ENCODE results near the gene S1PR4. TPM values are rescaled to one million over a fixed set of nuclear protein-coding genes. Genes with fewer than 3 reads are reported as not detected.
"Not testable (repeated sequence)": the region's sequence is repeated elsewhere in the genome, so short reads cannot be mapped to it uniquely, and the experiment has no call there.

S1PR4 gene
- total RNA-seq, 1 donor from 2014 or later = 0.41 TPM

- FAIRE-seq = no peak
- DNase-seq (ENCODE audit: low spot score in 2 of 2) = no peak
Observed at GRCh38 chr19:3176715-3177501, 1.7 kb upstream of the S1PR4 start.

- FAIRE-seq (no peak), DNase-seq (ENCODE audit: low spot score in 2 of 2) (no peak)
Observed at GRCh38 chr19:3178973-3179738, 587 bp downstream of the S1PR4 start.

DNA sequence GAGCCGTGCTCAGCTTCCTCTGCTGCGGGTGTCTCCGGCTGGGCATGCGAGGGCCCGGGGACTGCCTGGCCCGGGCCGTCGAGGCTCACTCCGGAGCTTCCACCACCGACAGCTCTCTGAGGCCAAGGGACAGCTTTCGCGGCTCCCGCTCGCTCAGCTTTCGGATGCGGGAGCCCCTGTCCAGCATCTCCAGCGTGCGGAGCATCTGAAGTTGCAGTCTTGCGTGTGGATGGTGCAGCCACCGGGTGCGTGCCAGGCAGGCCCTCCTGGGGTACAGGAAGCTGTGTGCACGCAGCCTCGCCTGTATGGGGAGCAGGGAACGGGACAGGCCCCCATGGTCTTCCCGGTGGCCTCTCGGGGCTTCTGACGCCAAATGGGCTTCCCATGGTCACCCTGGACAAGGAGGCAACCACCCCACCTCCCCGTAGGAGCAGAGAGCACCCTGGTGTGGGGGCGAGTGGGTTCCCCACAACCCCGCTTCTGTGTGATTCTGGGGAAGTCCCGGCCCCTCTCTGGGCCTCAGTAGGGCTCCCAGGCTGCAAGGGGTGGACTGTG, 1.2 kb downstream of the S1PR4 start:
- no peak for DNase-seq (ENCODE audit: low spot score in 2 of 2)
- FAIRE-seq = no peak

DNA sequence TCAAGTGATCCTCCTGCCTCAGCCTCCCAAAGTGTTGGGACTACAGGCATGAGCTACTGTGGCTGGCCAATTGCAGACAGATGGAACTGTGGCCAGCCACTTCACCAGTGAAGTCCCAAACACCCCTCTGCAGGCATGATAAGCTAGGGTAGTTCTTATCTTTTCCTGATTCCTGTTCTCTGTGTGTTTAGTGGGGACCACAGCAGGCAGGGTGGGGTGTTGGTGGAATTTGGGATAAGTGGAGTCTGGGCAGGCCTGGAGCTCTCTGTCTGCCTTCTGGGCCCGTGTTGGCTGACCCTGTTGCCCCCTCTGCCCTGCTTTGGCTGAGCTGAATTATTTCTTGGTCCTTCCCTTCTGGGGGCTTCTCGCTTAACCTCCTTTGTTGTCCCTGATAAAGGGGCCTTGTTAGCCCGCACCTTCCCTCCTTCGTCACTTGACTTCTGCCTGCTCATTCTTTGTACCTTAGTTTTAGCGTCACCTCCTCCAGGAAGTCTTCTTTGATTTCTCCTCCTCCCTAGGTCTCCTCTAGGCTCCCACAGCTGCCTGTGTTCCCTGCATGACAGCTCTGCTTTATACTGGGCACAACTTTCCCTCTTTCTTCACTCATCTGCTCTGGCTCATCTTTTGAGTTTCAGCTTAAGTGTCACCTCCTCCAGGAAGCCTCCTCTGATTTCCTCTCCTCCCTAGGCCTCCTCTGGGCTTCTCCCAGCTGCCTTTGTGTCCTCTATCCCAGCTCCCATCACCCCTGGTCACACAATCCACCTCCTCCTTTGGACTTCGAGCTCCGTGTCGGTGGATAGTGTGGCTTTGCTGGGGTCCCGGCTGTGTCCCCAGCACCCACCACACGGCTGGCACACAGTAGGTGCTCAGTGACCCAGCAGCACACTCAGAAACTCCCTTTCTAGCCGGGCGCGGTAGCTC, 5.4 kb downstream of the S1PR4 start:
- DNase-seq (ENCODE audit: low spot score in 2 of 2) = no peak
- FAIRE-seq = no peak

GRCh38 chr19:3184847-3185460, 6.4 kb downstream of the S1PR4 start:
- no peak for FAIRE-seq
- DNase-seq (ENCODE audit: low spot score in 2 of 2) = no peak

GRCh38 chr19:3185461-3186159, 7.0 kb downstream of the S1PR4 start, which contains the start of gene NCLN:
NCLN (plus strand) TSS chr19:3185930; CDS start chr19:3186031, 101 bp downstream.
- FAIRE-seq (peak; percentile 30), DNase-seq (ENCODE audit: low spot score in 2 of 2) (peak; percentile 93 to 96)

DNA sequence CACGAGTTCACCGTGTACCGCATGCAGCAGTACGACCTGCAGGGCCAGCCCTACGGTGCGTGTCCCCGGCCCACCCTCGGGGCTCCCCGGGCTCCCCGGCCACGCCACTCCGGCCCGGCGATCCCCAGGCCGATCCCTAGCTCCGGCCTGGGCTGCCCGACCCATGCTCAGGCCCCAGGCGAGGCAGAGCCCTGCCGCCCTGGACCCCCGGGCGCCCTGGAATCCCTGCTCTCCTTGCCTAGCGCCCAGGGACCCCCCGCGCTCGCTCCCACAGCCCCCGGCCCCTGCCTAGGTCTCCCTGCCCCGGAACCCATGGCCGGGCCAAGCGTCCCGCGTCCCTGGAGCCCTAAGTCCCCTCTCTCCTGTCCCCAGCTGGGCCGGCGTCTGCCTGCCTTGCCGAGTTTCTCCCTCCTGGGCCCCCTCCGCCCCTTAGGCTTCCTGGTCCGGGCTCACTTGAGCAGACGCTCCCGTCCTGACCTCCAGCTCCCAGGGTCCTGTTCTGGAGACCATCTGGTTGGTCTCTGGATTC, 7.7 kb downstream of the S1PR4 start:
- FAIRE-seq = no peak
- DNase-seq (ENCODE audit: low spot score in 2 of 2) = no peak

DNA sequence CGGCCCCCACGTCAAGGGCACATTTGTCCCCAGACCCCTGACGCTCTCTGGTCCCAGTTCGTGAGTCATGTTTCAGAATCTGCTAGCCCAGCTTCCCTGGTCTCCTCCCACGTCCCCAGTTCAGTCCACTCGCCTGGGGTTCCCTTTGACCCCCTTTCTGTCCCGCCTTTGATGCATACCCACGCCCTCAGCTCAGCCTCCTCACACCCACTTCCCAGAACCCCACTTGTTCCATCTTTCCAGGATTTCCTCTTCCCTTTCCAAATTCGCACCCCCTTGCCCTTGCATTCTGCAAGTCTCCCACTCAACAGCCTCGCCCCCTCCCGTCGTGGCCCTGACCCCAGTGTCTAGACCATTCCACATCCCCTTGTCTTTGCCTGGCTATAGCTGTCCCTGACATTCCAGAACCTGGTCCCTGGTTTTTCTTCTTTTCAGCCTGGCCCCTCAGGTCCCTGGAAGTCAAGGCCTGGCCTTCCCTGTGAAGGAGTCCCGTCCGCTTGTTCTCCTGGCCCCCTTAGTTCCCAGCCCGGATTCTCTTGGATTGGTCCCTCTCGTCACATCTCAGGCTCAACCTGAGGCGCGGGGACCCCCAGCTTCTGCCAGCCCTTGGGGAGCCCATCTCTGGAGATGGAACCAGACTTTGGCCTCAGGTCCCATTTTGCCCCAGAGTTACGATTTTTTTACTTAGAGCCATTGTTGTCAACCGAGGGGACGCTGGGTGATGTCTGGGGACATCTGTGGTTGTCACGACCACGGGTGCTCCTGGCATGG, 8.5 kb downstream of the S1PR4 start:
- DNase-seq (ENCODE audit: low spot score in 2 of 2) = no peak
- FAIRE-seq = no peak

- DNase-seq (ENCODE audit: low spot score in 2 of 2) = no peak
- no peak for FAIRE-seq
Observed at GRCh38 chr19:3187662-3188511, 9.3 kb downstream of the S1PR4 start.

- FAIRE-seq (no peak), DNase-seq (ENCODE audit: low spot score in 2 of 2) (no peak)
Observed at GRCh38 chr19:3188627-3189596, 10.3 kb downstream of the S1PR4 start.

GRCh38 chr19:3189702-3190469, 11.3 kb downstream of the S1PR4 start:
- FAIRE-seq = no peak
- DNase-seq (ENCODE audit: low spot score in 2 of 2) = no peak

- no peak for DNase-seq (ENCODE audit: low spot score in 2 of 2)
- no peak for FAIRE-seq
Observed at GRCh38 chr19:3190470-3190770, 11.9 kb downstream of the S1PR4 start.

DNA sequence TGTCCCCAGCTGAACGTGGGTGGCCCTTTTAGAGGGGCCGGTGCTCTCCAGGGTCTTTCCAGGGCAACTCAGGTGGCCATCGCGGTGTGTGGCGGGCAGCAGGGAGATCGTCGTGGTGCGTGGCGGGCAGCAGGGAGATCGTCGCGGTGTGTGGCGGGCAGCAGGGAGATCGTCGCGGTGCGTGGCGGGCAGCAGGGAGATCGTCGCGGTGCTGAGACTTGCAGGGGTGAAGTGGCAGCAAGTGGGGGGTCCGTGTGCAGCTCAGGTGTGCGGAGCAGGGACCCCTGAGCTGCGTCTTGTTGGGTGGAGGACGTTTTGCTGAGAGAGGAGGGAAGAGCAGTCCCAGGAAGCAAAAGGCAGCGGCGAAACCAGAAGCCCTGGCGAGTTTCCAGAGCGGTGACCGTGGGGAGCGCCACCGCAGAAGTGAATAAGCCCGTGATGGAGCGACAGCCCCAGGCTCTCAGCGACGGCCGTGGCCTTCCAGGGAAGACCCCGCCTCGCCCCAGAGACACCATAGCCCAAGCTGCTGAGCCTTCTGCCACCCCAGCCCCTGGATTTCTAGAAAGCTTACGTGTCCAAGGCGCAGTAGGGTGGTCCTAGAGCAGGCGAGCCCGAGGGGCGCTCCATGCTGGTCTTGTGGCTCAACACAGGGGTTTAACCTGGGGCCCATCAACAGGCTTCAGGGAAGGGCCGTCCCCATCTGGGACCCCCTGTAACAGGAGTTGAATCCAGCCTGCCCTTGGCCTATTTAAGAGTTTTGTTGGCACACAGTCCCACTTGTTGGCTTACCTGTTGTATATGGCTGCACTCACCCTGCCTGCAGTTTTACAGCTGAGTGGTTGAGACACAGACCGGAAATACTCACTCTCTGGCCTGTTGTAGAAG, 12.6 kb downstream of the S1PR4 start:
- DNase-seq (ENCODE audit: low spot score in 2 of 2) (no peak), FAIRE-seq (no peak)

DNA sequence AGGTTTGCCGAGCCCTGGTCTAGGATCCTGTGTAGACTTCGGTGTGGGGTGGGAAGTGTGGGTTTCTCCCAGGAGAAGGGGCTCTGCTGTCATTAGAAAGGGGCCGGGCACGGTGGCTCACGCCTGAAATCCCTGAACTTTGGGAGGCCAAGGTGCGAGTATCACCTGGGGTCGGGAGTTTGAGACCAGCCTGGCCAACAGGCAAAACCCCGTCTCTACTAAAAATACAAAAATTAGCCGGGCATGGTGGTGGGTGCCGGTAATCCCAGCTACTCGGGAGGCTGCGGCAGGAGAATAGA, 13.2 kb downstream of the S1PR4 start:
- DNase-seq (ENCODE audit: low spot score in 2 of 2); FAIRE-seq: not testable (repeated sequence)

GRCh38 chr19:3192228-3192635, 13.7 kb downstream of the S1PR4 start:
- DNase-seq (ENCODE audit: low spot score in 2 of 2) = no peak
- no peak for FAIRE-seq
